Dermis microvascular lymphatic vessel endothelial cell (primary cell): ENCODE data around the gene TM9SF4. TPM values are rescaled to one million over a fixed set of nuclear protein-coding genes. Genes with fewer than 3 reads are reported as not detected.
"Not testable (repeated sequence)": the region's sequence is repeated elsewhere in the genome, so short reads cannot be mapped to it uniquely, and the experiment has no call there.

Experiments used
- DNase-seq, 2 donors: peaks; one replicate each; pipeline versions ENCODE4 v3.0.0 to v3.0.0-alpha.2; 2010; ENCODE audit warnings: low read depth in 2 of 2
- total RNA-seq: library from RNA; depleted of rRNA; stranded (reverse); fragments of >200 nt; gene quantifications from 2 replicates; pipeline ENCODE4 v1.2.1, GENCODE V29; 2014

Gene TM9SF4
- total RNA-seq, 1 donor from 2014 or later, result 16.7 TPM

DNA sequence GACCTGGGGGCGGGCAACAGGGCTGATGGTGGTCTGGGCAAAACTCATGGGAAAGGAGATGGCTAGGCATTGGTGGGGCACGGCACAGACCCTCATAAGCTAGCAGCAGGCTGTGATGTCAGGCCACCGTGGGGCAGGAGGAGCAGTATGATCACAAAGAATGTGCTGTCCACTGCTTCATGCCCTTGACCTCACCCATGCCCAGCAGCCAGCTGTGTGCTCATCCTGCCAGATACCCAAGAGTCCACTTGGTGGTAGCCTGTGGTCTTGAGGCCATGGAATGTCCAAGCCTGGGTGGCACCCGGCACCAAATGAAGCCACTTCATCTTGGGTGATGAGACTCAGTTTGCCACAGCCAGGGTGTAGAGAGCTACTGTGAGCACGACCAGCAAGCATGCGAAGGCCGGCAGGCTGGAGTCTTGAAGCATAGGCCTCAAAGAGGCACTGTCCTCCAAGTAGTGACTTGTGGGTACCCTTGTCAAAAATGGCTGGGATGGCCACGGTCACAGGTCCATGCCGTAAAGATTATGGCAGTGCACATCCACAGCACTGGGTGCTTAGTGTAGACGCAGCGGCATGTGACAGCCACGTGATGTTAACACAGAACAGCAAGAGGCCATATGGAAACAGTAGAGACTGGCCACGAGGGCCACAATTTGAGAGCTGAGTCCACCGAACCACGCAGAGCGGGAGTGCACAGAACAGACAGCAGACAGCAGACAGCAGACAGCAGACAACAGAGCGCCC, 79.0 kb downstream of the TM9SF4 start:
- no peak for DNase-seq

DNA sequence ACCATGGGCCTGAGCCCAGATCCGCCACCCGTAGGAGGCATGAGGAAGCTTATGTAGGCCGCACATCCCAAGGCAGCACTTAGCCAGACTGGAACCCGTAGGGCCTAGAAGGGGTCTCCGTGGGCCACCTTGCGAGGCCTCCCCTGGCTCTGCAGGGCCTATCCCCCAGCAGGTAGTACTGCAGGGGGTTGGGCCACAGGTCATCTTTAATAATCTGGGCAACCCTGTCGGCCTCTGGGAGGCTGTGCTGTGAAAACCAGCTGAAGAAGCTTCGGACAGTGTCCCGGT, 79.6 kb downstream of the TM9SF4 start:
- DNase-seq, result no peak

DNA sequence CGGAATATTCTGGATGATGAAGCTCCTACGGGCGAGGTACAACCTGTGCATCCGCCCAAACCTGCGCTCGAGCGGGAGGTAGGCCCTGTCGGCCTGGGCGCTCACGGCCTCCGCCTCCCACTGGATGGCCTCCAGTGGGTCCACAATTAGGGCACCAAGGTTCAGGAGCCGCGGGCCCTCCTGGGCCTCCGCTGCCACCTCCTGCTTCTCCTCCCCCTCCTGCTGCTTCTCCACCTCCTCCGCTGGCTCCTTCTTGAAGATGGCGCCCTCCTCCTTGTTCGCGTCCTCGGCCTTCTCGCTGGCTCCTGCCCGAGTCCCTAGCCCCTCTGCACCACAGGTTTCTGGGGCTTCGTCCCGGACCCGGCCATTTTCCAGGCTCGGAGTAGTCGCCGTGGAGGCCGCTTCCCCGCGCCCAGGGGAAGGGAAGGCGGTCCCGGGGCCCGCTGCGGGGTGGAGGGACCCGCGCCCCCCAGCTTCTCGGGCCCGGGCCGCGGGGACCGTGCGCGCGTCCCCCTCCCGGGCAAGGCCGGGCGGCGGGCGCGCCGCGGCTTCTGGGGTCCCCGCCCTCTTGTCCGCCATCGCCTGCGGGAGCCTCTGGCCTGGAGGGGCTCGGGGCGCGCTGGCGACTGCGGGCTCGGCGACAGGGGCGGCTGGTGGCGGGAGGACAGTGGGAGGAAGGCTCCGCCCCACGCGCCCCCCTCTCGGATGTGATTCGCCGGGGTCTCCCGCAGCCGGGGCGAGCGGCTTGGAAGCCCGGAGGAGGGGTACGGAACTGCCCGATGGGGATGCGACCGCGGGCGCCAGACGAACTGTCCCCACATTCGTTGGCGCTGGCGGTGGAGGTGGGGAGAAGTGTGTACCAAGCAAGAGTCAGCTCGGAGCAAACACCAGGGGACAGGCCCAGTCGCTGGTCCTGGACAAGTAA, 80.4 kb downstream of the TM9SF4 start:
- peak in 1 of 2 donors; percentile 26 for DNase-seq

DNA sequence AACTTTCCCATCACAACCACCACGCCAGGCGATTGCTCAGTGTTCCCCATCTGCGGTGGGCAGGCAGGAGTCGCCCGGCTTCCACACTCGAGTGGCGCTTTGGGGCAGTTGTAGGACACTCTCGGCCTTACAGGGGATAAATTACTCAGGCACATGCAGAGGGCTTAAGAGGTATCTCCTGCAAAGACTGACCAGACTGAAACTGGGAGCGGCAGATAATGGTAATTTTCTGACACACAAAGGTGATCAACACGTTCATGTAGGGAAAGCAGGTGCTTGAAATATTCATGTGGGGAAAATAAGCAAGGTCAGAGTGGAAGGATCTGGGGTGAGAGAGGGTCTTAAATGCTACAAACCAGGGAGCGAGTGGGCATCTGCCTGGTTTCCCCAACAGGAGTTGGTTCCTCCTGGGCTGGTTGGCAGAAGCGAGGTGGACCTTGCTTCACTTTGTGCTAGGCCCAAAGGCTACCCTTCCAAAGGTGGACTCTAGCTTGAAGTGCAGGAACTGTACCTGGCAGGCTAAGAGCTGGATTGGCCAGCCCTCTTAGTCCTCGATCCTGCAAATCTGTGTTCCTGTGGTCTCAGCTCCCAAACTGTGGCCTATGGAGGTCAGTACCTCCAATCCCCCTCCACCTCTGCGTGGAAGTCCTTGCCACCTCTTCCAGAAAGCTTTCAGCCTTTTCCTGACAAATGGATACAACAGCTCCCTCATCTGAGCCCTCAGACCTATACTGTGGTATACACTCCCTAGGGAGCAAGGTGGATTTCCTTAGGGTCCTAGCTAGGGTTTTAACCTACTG, 81.3 kb downstream of the TM9SF4 start:
- DNase-seq, result no peak

DNA sequence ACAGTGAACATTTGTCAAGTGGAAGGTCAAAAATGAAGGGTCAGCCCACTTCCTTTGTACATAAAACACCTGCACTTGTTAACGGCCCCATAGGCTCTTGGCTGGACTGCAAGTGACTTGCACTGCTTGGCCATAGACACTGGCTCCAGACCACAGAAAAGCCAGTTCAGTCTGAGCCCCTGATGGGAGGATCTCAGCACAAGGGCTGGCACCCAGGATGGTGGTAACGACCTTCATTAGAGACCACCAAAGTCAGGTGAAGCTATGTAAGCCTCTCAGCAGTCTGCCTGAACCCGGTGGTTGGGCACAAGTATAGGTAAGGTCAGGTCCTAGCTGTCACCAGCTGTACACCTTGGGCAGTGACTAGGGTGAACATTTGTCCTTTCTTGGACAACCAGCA, 81.9 kb downstream of the TM9SF4 start:
- DNase-seq, result no peak

DNA sequence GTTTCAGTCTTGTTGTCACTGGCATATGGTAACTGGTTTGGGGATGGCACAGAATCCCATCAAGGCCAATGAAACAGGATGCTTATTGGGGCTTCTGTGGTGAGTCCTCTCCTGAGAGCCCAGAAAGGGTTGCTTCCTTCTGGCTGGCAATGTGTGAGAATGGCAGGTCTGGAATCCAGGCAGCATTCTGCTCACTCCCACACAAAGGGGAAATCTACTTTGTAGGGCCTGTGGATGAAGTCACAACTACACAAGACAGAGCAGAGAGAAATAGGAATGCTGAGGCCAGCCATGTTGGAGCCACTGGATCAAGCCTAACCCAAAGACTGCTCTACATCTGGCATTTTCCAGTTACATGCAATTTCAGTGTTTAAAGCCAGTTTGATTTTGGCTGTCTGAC, 82.4 kb downstream of the TM9SF4 start:
- DNase-seq, result no peak

DNA sequence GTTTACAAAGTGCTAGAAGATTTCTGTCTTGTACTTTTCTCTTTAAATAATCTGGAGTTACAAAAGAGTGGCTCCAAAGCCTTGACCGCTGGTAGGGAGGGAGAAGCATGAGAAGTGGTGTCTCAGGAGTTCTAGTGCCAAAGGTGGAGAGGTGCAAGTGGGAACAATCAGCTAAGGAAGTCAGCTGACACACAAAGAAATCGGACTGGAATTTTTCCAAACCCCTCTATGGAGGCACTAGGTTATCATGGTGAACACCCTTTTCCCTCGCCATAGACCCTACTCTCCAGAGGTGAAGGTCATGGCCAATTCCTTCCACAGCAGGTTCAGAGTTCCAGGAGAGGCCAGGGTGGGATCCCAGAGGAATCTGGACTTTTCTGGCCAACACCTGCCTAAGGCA, 83.2 kb downstream of the TM9SF4 start:
- peak in 1 of 2 donors; percentile 59 for DNase-seq

DNA sequence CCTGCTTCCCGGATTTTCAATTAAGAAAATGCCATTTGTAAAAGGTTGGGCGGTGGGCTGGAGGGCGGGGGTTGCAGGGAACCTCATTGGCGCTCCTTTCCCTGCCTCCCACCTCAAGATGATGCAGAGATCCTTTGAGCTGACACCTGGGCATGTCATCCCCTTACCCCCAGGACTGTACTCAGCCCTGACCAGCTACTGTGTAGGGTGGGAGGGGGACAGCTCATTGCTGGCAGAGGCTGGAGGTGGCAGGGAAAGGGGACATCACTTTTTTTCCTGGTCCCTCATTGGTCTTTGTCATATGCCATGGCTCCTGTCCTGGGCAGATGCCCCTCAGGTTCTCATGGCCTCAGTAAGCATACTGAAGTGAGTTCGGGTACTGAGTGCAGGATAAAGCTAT, 83.8 kb downstream of the TM9SF4 start:
- DNase-seq, result not testable (repeated sequence)

DNA sequence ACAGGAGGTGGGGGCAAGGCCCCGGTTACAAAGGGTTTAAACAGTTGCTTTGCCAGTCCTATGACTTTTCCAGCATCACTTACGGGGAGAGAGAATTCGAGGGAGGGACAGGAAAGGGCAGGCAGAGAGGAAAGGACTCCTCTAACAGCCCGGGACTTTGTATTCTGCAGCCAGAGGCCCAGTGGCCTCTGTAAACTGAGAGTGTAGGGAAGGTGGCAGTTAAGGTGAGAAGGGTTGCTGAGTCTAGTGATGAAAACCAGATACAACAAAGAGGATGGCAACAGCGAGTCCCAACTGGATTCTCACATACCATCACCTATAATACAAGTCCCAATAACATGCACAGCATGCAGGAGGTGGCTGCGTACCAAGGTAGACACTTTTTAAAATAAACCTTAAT, 84.5 kb downstream of the TM9SF4 start:
- no peak for DNase-seq

DNA sequence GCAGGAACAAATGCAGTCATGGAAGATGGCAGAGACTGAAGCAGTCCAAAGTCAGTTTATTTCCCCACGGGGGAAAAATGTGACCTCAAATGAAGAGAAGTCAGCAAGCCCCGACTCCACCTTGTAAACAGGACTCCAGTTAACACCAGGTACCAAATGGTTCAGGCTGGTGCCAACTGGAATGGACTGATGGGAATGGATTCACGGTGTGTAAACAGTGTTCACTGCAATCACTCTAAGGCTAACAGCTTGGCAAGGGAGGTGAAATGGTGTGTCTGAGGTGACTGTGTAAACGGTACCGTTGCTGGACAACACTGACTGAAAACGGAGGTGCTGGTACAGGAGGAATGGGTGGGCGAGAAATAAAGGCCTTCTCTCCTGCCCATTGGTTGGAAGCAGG, 86.1 kb downstream of the TM9SF4 start:
- DNase-seq, result no peak

DNA sequence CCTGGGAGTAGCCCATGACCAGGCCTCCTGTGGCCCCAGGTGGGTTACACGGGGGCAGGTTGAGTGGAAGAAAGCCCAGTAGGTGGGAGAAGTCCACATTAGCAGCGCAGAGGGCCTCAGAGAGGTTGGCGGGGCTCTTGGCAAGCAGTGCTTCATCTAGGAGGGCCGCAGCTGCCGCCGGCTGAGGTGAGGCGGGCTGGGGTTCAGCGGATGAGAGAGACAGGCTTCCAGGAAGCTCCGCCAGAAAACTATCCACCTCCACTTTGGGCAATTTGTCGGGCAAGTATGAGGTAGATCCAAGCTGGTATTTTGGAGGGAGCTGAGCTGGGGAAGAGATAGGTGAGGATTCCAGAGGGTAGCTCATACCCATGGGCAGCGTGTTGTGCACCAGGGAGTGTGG, 87.1 kb downstream of the TM9SF4 start:
- DNase-seq, result not testable (repeated sequence)

DNA sequence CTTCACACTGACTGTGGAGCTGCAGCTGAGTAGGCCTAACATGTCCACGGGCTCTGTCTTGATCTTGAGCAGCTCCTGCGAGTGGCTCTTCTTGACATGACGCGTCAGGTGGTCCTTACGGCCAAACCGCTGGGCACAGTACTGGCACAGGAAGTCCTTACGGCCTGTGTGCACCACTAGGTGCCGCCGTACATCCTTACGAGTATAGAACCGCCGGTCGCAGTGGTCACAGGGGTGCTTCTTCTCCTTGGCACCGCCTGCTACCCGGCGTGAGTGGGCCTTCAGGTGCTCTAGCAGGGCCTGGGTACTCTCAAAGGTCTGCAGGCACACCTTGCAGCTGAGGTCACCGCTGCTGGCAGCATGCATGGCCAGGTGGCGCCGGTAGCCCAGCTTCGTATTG, 87.6 kb downstream of the TM9SF4 start:
- not testable (repeated sequence) for DNase-seq

DNA sequence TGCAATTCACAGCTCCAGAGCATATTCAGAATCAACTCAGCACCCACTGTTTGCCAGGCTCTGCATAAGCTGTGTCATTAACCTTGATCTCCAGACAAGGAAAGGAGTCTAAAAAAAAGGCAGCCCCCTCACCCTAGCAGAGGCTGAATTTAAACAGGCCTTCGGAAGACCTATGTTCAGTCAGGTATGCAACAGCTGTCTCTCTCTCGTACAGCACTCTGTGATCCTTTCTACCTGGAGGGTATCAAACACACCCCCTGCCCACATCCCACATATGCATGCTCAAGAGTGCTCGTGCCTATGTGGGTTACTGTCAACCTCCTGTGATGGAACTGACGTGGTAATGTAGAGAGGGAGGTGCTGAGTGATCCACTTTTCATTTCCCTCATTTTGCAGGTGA, 89.5 kb downstream of the TM9SF4 start:
- no peak for DNase-seq

DNA sequence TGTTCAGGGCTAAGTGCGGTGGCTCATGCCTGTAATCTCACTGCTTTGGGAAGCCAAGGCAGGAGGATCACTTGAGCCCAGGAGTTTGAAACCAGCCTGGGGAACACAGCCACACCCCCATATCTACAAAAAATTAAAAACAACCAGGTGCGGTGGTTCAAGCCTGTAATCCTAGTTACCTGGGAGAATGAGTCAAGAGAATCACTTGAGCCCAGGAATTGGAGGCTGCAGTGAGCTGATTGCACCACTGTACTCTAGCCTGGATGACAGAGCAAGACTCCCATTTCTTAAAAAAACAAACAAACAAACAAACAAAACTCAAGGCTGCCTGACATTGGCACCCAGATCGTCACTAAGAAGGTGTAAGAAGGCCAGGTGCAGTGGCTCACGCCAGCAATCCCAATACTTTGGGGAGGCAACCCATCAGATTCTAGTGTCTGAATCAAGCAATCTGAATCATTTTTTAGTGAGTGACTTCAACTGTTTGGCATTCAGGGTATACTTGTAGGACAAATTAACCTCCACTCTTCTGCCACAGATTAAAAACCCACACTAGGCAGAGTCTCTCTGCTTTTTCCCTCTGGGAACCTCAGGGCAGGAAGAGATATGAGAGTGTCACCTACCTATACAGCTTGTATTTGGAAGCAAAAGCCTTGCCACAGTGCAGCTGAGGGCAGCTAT, 91.9 kb downstream of the TM9SF4 start:
- DNase-seq, result no peak

DNA sequence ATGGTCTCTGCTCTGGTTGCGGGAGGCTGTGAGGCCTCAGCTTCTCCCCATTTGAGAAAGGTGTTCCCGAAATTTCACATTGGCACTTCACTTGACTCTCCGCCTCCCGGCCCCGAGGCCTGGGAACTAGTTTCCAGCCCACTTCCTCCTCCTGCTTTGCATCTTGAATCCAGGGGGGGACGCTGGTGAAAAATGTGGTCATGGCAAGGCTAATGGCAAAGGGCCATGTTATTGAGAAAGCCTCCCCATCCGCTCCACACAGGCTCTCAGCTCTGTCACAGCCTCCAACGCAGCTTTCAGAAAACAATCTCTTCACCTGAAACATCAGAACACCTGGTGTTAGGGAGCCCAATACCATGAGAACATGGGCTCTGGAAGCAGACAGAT, 92.5 kb downstream of the TM9SF4 start:
- no peak for DNase-seq

DNA sequence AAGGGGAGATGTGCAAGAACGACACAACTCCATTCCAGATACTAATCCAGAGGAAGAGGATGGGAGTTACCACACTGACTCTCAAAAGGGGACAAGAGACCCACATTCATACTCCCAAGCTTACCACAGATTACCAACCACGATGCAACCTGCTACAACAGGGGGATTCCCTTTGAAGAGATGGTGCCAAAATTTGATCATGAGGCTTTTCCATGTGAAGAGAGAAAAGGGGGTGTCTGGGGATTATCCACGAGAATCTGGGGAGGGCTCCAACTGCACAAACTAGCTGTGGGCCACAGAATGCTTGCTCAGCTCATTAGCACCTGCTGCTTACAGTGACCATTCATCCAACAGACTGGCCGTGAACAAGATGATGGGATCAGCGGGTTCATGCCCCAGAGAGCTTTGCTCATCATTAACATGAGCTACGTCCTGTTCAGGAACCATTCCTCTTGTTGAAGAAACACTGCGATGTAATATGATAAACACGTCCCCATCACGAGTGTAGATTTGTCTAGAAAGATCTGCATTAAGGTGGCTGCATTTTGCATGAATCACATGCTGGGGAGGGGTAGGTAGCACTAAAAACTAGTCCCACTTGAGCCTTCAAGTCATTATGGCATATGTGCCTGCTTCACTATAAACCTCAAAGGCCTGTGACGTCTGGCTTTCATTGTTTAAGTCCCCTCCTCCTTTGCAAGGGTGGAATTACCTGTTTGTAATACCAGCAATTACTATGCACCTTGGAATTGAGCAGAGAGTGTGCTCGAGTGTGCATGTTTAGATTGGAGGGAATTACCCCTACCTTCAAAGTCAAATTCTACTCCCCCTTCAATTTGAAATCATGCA, 94.1 kb downstream of the TM9SF4 start:
- DNase-seq, result no peak

DNA sequence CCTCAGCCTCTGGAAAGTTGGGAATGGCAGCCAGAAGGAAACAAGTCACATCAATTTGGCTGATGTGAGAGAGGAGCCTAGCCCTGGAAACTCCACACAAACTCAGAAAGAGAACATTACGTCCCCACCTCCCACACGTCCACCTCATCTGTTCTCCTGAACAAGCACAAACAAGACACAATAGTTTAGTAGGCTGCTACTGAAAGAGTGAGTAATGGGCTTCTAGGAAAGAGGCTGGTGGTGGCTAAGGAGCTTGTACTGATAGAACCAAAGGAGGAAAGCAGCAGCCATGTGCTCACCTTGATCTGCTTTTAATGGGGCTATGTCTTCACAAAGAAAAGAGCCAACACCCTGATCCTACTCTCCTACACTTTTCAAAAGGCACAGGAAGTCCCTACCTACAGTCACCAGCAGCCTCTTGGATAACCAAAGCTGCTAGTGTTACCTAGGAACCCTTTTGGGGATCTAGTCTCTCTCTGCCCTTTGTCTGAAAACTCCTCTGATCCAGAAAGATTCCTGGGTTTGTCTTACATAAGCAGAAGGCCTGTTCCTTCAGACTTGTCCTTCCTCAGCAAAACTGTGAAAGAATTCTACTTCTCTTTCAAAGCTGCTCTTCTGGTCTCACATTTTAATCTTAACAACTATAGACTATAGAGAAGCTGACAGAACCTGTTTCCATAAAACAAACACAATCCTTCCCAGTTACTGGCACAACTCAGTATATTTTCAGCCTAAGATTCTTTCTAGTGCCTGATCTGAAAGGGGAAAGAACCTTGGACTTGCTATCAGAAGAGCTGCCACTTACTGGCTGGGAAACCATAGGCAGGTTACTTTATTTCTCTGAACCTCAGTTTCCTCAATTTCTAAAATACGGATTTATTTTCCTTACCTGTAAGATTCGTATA, 94.9 kb downstream of the TM9SF4 start:
- DNase-seq, result no peak

DNA sequence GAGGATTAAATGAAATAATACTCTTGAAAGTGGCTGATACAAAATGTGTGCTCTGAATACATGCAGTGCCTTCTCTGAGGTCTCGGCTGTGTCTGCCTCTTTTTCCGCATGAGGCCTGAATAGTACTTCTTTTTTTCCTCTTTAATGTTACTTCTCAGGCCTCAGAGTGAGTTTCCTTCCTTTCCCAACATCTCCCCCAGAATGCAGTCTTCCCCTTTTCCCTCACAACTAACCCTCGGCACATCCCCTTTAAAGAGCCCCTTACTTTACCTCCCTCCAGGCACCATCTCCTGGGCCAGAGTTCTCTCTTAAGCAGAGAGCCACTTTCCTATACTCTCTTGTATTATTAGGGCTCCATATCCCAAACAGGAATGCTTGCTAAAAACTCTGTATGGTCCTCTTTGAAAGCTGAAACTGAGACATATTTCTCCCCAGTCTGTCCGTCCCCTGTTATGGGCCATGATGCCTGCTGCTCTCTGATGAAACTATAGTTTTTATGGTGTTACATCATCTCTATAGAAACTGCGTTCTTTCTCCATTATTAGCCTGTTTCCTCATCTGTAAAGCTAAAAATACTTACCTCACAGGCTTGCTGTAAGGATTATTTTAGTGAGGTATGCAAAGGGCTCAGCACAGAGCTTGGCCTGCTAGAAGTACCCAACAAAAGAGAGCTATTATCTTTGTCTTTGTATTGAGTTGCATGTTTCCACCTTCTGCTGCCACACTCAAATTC, 95.8 kb downstream of the TM9SF4 start:
- no peak for DNase-seq
